GM21381 (cell line): ENCODE measurements around the gene MRPS7.
"Not testable (repeated sequence)": the region's sequence is repeated elsewhere in the genome, so short reads cannot be mapped to it uniquely, and the experiment has no call there.

Experiments
- ATAC-seq: cut with Tn5 transposase; IDR thresholded peaks from one replicate; pipeline ENCODE4 v1.9.1; 2021; ENCODE audit warnings: mild to moderate bottlenecking, moderate library complexity; ENCODE audit not compliant: unreplicated experiment

Gene MRPS7

GRCh38 chr17:75270966-75271232, 9.2 kb downstream of the MRPS7 start, which contains the start of gene MIF4GD:
Gene MIF4GD (minus strand): TSS chr17:75271231. CDS start chr17:75270195, 1,036 bp downstream.
- ATAC-seq, result no peak

GRCh38 chr17:75271233-75271954, 9.7 kb downstream of the MRPS7 start:
- peak; percentile 69 for ATAC-seq

DNA sequence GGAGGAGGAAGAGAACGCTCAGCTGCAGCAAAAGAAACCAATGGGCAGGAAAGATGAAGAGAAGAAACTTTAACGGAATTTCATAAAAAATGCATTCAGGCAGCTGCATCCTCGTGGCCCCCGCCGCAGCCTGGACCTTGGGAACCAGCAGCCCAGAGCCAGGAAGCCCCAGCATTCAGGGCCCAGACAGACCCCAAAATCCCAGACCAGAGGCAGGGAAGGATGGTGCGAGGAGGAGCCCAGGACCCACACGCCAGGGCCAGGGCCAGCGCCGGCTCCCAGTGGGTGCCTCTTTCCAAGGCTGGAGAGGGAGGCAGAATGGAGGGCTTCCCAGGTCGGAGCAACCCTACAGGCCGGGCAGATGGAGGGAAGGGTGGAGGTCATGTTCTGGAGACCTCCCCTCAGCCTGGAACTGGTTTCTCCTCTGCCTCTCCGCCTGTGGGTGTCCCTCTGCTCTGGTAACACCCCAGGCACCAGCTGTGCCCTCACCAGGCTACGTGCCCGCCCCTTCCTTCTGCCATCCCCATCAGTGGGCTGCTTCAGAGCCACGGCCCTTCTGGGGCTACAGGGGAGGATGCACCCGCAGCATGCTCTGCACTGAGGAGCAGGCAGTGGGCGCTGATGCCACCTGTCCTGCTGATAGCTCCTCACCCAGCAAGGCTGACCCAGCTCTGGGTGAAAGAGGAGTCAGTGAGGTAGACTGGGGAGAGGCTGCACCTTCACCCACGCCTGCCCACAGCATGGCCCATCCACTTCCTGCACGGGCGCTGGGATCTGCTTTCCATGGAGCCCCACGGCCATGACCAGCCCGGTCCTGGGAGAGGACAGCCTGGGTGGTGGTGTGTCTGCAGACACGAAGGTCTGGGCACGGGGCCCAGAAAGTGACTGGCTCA, 10.5 kb downstream of the MRPS7 start:
- ATAC-seq, result no peak

- no peak for ATAC-seq
These were observed 11.1 kb downstream of the MRPS7 start for GRCh38 chr17:75272848-75273184.

DNA sequence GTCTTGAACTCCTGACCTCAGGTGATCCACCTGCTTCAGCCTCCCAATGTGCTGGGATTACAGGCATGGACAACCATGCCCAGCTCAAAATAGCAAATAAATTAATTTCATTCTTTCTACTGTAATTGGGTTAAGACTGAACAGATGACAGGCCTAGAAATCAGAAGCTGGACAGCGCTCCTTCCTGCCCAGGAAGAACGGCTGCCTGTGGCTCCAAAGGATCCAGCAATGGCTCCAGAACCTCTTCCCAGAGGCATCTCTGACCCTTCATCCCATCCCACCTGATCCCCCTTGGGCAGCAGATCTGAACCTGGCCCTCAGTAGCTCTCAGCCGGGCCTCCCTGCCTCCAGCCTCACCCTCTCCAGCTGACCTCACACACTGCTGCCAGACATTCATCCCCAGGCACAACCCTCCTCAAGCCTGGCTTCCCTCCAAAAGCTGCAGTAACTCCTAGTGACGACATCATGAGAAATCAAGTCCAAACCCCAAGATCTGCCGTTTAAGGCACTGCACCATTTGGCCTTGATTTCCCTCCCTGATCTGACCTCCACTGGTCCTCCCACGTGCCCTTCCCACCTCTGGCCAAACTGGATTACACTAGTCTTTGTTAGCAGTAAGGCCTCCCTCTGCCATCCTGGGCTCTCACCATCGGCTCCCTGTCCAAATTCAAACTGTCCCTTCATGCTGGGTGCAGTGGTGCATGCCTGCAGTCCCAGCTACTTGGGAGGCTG, 12.5 kb downstream of the MRPS7 start:
- ATAC-seq, result no peak

DNA sequence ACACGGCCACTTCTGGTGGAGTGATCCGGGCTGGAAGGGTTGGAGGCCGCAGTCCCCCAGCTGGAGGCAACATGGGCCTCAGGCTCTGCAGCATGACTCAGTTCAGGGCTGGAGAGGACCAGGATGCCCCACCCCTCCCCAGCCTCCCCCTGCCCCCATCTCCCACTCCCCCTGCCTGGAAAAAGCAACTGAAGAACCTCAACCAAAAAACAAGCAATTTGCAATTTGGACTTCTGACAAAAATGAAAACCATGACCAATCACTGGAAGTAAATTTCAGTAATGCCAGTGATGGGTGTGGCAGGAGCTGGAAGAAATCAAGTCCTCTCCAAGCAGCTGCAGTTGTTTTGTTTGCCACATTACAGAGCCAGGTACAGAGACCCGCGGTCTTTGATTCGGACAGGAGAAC, 16.0 kb downstream of the MRPS7 start:
- no peak for ATAC-seq

DNA sequence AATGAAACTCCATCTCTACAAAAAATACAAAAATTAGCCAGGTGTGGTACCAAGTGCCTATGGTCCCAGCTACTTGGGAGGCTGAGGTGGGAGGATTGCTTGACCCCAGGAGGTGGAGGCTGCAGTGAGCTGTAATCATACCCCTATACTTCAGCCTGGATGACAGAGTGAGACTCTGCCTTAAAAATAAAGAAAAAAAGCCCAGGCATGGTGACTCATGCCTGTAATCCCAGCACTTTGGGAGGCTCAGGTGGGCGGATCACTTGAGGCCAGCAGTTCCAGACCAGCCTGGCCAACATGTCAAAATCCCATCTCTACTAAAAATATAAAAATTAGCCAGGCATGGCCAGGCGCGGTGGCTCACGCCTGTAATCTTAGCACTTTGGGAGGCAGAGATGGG, 18.5 kb downstream of the MRPS7 start:
- not testable (repeated sequence) for ATAC-seq

- ATAC-seq, result no peak
These were observed 23.4 kb downstream of the MRPS7 start for GRCh38 chr17:75285123-75285522.

GRCh38 chr17:75287221-75287620, 25.5 kb downstream of the MRPS7 start:
- no peak for ATAC-seq

- no peak for ATAC-seq
These were observed 26.7 kb downstream of the MRPS7 start for GRCh38 chr17:75288359-75288758.

DNA sequence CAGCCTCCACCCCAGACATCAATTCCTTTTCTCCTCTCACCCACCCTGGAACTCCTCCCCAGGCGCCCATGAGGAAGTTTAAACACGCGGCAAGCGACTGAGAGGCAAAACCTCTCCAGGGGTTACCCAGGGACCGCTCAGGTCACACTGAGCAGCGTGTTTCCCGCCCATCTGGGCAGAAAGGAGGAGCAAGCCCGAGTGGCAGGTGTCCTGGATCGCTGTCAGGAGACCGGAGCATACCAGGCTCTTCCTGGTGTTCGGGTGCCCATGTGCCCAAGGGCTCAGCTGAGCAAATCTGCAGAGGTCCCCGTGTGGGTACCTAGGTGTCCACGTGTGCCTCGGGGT, 27.1 kb downstream of the MRPS7 start:
- ATAC-seq, result peak; percentile 16

DNA sequence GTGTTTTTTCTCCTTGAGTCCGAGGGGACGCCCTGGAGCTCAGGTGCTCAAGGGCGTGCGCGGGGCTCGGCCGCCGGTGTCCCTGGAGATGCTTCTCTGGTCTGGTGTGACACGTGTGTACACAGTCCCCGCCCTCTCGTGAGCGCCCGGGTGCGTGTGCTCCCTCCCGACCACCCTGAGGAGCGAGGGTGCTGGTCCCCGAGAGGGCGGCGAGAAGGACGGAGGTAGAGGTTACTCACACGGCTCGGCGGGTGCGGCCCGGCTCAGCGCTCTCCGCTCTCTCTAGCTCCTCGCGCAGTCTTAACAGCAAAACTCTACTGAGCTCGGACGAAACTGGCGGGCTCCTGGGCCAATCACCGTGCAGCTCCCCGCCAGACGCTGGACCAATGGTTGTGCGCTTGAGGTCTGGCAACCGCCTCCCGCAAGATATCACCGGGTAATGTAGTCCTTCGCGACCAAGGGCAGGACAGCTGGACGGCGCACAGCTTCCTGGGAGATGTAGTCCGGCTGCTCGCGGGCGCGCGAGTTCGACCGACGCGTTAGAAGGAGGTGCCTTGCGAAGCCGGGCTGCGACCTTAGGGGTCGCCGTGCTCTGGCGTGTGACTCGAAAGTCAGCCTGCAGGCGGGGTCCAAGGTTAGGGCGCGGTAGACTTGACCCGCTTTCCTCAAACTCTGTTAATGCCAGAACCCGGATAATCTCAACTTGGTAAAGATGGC, 27.6 kb downstream of the MRPS7 start, which contains the start of gene SLC25A19:
Gene SLC25A19 (minus strand): TSS at position 319 of the 717 bp plus-strand sequence. CDS start 2,669 bp downstream, outside the sequence.
- peak; percentile 86 for ATAC-seq

GRCh38 chr17:75289832-75290337, 28.2 kb downstream of the MRPS7 start:
- peak; percentile 18 for ATAC-seq

DNA sequence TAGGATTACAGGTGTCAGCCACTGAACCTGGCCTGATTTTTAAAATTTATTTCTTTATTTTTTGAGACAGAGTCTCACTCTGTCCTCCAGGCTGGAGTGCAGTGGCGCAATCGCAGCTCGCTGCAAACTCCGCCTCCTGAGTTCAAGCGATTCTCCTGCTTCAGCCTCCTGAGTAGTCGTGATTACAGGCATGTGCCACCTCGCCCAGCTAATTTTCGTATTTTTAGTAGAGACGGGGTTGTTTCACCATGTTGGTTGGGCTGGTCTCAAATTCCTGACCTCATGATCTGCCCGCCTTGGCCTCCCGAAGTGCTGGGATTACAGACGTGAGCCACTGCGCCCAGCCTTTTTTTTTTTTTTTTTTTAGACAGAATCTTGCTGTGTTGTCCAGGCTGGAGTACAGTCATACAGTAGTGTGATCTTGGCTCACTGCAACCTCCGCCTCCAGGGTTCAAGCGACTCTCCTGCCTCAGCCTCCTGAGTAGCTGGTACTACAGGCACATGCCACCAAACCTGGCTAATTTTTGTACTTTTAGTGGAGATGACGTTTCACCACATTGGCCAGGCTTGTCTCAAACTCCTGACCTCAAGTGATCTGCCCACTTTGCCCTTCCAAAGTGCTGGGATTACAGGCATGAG, 31.2 kb downstream of the MRPS7 start:
- not testable (repeated sequence) for ATAC-seq

DNA sequence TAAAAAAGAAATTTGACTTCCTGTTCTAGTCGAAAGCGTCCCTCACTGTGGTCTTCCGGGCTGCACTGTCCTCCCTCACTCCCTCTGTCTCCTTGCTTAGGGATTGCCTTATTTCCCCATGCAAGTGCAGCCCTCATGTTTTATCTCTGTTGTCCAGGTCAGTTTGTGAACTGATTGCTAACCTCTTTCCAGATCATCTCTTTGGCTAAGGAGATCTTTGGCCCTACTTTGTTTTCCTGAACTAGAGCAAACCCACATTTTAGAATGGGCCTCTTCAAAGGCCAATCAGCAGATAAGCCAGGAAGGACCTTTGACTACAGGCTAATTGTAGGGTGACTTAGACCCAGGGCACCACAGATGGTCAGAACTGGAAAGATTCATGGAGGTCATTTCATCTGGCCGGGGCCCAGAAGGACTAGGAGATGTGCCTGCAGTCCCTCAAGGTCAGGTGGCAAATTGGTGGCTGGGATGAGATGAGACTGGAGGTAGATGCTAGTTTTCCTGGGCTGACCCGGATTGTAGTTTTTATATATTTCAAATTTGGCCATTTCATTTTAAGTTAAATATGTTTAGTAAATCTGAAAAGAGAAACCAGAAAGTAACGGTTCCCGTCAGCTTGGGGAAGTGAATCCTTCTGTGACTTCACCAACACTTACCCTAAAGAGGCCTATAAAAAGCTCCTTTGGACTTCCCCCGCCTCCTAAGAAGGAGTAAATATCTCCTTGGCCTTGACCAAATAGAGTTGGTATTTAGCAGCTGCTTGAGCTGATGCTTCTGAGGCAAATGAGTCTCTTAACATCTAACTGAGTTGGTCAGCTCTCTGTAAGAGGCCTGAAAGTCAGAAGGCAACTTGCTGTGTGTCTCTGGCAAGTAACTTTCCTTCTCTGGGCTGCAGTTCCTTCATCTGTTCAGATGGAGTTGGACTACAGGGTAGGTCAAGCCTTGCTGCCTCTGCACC, 33.8 kb downstream of the MRPS7 start:
- ATAC-seq, result peak; percentile 58

DNA sequence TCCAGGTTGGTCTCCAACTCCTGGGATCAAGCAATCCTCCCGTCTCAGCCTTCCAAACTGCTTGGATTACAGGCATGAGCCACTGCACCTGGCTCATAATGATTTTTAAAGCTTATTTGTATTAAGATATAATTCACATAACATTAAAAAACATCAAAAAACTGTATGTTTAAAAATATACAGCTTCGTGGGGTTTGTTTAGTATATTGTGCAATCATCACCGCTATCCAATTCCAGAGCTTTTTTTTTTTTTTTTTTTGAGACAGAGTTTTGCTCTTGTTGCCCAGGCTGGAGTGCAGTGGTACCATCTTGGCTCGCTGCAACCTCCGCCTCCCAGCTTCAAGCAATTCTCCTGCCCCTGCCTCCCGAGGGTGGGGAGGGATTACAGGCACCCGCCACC, 38.6 kb downstream of the MRPS7 start:
- ATAC-seq, result no peak

DNA sequence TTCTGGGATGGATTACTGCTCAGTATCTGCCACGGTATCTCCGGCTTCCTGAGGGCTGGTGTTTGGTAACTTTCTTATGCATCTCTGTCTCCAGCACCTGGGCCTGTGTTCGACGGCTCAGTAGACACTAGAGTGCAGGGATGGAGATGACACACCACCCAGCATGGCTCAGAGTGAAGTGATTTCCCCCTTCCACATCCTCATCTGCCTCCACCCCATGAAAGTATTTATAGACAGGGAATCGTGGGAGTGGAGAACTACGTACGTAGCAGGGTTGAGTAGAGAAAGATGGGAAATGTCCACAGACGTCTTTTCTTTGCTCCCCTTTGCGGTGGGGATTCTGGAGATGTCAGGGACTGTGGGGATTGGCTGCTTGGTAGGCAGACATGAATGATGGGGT, 39.4 kb downstream of the MRPS7 start:
- ATAC-seq, result no peak

- no peak for ATAC-seq
These were observed 40.0 kb downstream of the MRPS7 start for GRCh38 chr17:75301502-75302206.
